Activated naive CD4-positive, alpha-beta T cell treated with anti-CD3 and anti-CD28 coated beads, Interleukin-2, amount 50 U/mL, for 16 hours (primary cell): ENCODE measurements around the gene ZNF71.

ENCODE experiments used
- DNase-seq: peaks from one replicate; pipeline ENCODE4 v3.0.0-alpha.2; 2020

ZNF71 gene

GRCh38 chr19:56594783-56595547 is at the start of gene ZNF71:
ZNF71 (plus strand) TSS chr19:56595302; CDS start chr19:56601559, 6,257 bp downstream.
- DNase-seq = peak; percentile 91

GRCh38 chr19:56547535-56547934 is 47.6 kb upstream of the ZNF71 start:
- DNase-seq = no peak

DNA sequence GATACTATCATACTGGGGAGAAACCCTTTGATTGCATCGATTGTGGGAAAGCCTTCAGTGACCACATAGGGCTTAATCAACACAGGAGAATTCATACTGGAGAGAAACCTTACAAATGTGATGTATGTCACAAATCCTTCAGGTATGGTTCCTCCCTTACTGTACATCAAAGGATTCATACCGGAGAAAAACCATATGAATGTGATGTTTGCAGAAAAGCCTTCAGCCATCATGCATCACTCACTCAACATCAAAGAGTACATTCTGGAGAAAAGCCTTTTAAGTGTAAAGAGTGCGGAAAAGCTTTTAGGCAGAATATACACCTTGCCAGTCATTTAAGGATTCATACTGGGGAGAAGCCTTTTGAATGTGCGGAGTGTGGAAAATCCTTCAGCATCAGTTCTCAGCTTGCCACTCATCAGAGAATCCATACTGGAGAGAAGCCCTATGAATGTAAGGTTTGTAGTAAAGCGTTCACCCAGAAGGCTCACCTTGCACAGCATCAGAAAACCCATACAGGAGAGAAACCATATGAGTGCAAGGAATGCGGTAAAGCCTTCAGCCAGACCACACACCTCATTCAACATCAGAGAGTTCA is 40.7 kb upstream of the ZNF71 start:
- DNase-seq = no peak

GRCh38 chr19:56562766-56563165 is 32.3 kb upstream of the ZNF71 start:
- no peak for DNase-seq

GRCh38 chr19:56566904-56567273 is 28.2 kb upstream of the ZNF71 start:
- peak; percentile 52 for DNase-seq

- peak; percentile 88 for DNase-seq
Observed at GRCh38 chr19:56567274-56568120, 27.6 kb upstream of the ZNF71 start, which contains the start of gene ZNF470. ZNF470 (plus strand) TSS chr19:56567468; CDS start chr19:56570312, 2,844 bp downstream.

DNA sequence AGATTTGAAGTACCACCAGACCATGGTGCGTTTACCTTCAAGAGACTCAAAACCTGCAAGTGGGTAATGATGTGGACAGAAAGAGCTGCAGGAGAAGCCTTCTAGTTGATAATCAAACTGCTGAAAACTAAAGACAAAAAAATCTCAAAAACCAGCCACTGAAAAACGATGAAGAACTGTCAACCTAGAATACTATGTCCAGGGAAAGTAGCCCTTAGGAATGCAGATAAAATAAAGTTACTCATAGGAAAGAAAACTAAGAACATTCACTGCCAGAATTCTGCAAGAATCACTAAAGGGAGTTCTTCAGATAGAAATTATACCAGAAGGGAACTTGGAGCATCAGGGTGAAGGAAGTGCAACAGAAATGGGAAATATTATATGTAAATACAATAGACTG is 22.5 kb upstream of the ZNF71 start:
- DNase-seq = no peak

DNA sequence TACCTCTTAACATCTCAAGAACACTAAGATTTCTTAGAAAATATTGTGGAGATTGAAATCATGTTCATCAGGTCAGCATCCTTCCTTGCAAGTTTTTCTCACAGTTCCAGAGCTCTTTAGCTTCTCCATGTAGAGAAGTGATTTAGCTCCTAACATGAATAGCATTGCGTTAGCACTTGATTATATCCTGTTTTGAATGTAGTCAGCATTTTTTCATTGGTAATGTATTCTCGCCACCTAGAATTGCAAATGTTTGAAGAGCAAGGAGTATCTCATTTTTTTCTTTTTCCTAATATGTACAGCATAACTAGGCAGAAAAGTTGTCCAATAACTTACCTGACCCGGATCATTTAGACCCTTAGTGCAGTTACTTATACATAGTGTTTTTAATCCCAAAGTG is 21.2 kb upstream of the ZNF71 start:
- no peak for DNase-seq

DNA sequence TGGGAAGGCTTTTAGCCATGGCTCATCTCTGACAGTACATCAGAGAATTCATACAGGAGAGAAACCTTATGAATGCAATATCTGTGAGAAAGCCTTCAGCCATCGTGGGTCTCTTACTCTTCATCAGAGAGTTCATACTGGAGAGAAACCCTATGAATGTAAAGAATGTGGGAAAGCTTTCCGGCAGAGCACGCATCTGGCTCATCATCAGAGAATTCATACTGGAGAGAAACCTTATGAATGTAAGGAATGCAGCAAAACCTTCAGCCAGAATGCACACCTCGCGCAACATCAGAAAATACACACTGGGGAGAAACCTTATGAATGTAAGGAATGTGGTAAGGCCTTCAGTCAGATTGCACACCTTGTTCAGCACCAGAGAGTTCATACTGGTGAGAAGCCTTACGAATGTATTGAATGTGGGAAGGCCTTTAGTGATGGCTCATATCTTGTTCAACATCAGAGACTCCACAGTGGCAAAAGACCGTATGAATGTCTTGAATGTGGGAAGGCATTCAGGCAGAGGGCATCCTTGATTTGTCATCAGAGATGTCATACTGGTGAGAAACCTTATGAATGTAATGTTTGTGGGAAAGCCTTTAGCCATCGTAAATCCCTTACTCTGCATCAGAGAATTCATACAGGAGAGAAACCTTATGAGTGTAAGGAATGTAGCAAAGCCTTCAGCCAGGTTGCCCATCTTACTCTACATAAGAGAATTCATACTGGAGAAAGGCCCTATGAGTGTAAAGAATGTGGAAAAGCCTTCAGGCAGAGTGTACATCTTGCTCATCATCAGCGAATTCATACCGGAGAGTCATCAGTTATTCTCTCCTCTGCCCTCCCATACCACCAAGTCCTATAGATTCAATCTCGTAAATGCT is 17.1 kb upstream of the ZNF71 start:
- DNase-seq = no peak

- no peak for DNase-seq
Observed at GRCh38 chr19:56594446-56594782, 688 bp upstream of the ZNF71 start.

DNA sequence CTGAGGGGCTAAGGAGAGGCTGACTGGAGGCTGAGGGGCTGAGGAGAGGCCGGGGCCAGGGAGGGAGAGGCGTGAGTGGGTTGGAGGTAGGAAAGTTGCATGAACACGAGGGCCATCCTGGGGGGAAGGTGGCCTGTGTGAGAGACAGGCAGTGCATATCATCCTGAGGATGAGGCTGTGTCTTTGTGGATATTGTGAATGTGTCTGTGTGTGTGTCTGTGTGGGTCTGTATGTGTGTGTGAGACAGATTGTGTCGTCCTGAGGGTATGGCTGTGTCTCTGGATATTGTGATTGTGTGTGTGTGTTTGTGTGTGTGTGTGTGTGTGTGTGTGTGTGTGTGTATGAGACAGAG is 422 bp downstream of the ZNF71 start:
- no peak for DNase-seq

DNA sequence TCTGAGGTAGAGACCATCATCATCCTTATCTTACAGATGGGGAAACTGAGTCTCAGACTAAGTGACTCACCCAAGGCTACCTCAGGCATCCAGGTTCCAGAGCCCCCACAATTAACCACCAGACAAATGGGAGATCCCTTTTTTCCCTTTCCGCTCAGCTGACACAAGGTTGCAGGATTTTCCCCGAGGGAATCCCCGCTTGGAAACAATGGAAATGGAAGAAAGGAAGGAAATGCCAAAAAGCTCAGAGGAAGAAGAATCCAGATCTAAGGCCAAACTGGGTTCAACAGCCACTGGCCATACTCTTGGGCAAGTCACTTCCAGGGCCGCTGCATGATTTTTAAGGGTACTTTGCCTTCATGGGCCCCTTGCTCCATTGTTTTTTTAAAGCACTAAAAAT is 1.6 kb downstream of the ZNF71 start:
- DNase-seq = no peak

DNA sequence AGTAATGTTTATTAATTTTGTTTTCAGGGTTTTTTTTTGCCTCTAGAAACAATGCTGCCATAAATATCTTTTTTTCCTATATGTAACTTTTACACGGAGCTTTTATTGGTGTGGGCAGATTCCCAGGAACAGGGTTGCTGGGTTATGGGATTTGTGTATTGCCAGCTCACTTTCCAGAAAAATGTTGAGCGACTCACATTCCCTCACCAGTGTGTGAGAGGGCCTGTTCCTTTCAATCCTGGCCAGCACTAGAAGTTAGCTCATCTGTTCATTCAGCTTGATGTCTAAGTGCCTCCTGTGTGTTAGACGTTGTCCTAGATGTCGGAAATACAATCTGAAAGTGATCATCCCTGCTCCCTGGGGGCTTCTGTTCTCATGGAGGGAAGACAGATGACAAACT is 2.6 kb downstream of the ZNF71 start:
- DNase-seq = no peak

DNA sequence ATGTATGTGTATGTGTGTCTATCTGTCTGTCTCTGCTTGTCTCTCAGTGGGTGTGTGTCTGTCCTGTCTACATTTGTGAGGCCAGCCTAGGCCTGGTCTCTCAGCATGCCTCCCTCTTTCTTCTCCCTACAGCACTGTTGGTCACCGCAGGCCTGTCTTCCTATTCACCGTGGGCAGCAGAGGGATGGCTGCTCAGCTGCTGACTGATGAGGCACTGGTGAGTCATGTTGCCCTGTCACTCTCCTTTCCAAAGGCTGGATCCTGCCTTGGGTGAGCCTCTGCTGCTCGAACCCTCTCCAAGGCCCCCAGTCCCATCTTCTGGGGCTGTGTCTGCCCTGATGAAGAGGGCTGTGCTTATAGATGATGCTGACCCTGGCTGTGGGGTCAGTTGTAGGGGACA is 6.3 kb downstream of the ZNF71 start:
- no peak for DNase-seq

DNA sequence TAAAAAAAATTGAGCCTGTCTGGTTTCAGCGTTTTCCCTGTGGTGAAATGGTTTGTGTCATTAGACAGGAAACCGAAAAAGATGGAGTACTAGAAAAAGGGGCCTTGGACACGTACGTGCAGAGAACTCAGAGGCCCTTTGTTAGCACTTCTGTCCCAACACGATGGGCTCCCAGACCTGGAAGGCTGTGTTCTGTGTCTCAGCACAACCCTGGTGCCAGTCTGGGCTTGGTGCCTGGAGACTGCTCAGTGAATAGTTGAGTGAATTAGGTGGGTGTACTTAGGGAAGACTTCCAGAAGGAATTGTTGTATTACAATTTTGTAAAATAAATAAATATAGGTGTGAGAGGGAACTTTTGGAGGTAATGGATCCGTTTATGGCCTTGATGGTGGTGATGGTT is 8.7 kb downstream of the ZNF71 start:
- no peak for DNase-seq

- no peak for DNase-seq
Observed at GRCh38 chr19:56608274-56608964, 13.3 kb downstream of the ZNF71 start.

- DNase-seq = no peak
Observed at GRCh38 chr19:56611288-56611687, 16.2 kb downstream of the ZNF71 start.

DNA sequence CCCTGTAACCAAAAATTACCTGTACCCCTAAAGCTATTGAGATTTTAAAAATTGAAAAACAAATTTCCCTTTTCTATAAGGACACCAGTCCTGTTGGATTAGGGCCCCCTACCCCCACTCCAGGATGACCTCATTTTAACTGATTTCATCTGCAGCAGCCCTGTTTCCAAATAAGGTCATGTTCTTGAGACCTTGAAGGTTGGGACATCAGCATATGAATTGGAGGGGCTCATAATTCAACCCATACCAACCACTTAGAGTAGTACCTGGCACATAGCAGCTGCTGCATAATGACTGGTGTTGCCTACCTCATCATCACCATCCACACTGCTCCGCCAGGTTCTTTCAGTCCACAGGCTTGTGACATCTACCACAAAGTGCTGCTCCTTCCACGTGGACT is 17.6 kb downstream of the ZNF71 start:
- no peak for DNase-seq

GRCh38 chr19:56613639-56614038 is 18.5 kb downstream of the ZNF71 start:
- DNase-seq = no peak

- DNase-seq = no peak
Observed at GRCh38 chr19:56617531-56617930, 22.4 kb downstream of the ZNF71 start.

- DNase-seq = no peak
Observed at GRCh38 chr19:56619121-56619520, 24.0 kb downstream of the ZNF71 start.

GRCh38 chr19:56622374-56622773 is 27.3 kb downstream of the ZNF71 start:
- no peak for DNase-seq
